WTC11 (cell line): ENCODE results near the gene ADAM12. TPM values are rescaled to one million over a fixed set of nuclear protein-coding genes. Genes with fewer than 3 reads are reported as not detected.

Source experiments
- ATAC-seq: fragments of 200-7000 bp; cut with Tn5 transposase; 2 replicates; pipeline ENCODE4 v1.10.0; 2021; ENCODE audit warnings: mild to moderate bottlenecking, moderate library complexity
- CTCF ChIA-PET: fragments of 300-600 bp; sonication (Branson Sonifier 250); formaldehyde crosslinking; loops from one replicate; lab custom pipeline; 2021; ENCODE audit warnings: antibody characterized with exemption; lab: Charles Lee
- POLR2A ChIA-PET: fragments of 350-600 bp; sonication (Branson Sonifier 250); formaldehyde crosslinking; loops from one replicate; lab custom pipeline; 2021; ENCODE audit warnings: antibody characterized with exemption; lab: Charles Lee
- DNase-seq: peaks from one replicate; pipeline ENCODE4 v3.0.0; 2021; ENCODE audit warnings: low spot score
- H3K27ac Mint-ChIP-seq: 2 replicates; pipeline ENCODE4 v1.8.0; 2021; ENCODE audit warnings: mixed read lengths
- H3K27me3 Mint-ChIP-seq: 2 replicates; pipeline ENCODE4 v1.8.0; 2021; ENCODE audit warnings: low read depth, mild to moderate bottlenecking, moderate library complexity, mixed read lengths
- H3K36me3 Mint-ChIP-seq: 2 replicates; pipeline ENCODE4 v1.8.0; 2021; ENCODE audit warnings: mixed read lengths
- H3K4me1 Mint-ChIP-seq: 2 replicates; pipeline ENCODE4 v1.8.0; 2022; ENCODE audit warnings: mixed read lengths
- H3K4me3 Mint-ChIP-seq: 2 replicates; pipeline ENCODE4 v1.8.0; 2021; ENCODE audit warnings: mild to moderate bottlenecking, moderate library complexity, mixed read lengths
- H3K9me3 Mint-ChIP-seq: 2 replicates; pipeline ENCODE4 v1.8.0; 2021; ENCODE audit warnings: mixed read lengths
- CREM ChIP-seq: sonication (generic); formaldehyde crosslinking; IDR thresholded peaks from 2 replicates; pipeline ENCODE4 v1.8.1; 2022; ENCODE audit warnings: mild to moderate bottlenecking, missing genetic modification reagents, moderate library complexity
- CTCF ChIP-seq: fragments of 200-600 bp; IDR thresholded peaks from 2 replicates; pipeline ENCODE4 v1.8.0; 2022; ENCODE audit warnings: antibody characterized with exemption
- E2F5 ChIP-seq: sonication (generic); formaldehyde crosslinking; IDR thresholded peaks from 2 replicates; pipeline ENCODE4 v1.8.1; 2022; ENCODE audit warnings: mild to moderate bottlenecking, moderate library complexity, missing genetic modification reagents
- FOXP4 ChIP-seq: sonication (generic); formaldehyde crosslinking; IDR thresholded peaks from 2 replicates; pipeline ENCODE4 v1.8.0; 2022; ENCODE audit warnings: mild to moderate bottlenecking, missing genetic modification reagents
- HMGA2 ChIP-seq: fragments of 250-450 bp; sonication (Bioruptor Pico); IDR thresholded peaks from 2 replicates; pipeline ENCODE4 v1.4.0; 2021; ENCODE audit warnings: mild to moderate bottlenecking, moderate library complexity
- KAT7 ChIP-seq: sonication (generic); formaldehyde crosslinking; IDR thresholded peaks from 2 replicates; pipeline ENCODE4 v1.8.1; 2023; ENCODE audit warnings: missing genetic modification reagents, mild to moderate bottlenecking, borderline replicate concordance
- NR3C1 ChIP-seq: sonication (generic); formaldehyde crosslinking; conservative IDR thresholded peaks from 2 replicates; pipeline ENCODE4 v1.8.1; 2023; ENCODE audit warnings: low read depth, mild to moderate bottlenecking, missing genetic modification reagents
- SOX15 ChIP-seq: fragments of 250-450 bp; sonication (Bioruptor Pico); IDR thresholded peaks from 2 replicates; pipeline ENCODE4 v1.9.0; 2021; ENCODE audit warnings: mild to moderate bottlenecking
- SP1 ChIP-seq: sonication (generic); formaldehyde crosslinking; conservative IDR thresholded peaks from 2 replicates; pipeline ENCODE4 v1.8.1; 2022; ENCODE audit warnings: missing genetic modification reagents
- STAT6 ChIP-seq: sonication (generic); formaldehyde crosslinking; conservative IDR thresholded peaks from 2 replicates; pipeline ENCODE4 v1.8.1; 2023; ENCODE audit warnings: mild to moderate bottlenecking, low read depth, missing genetic modification reagents, moderate library complexity
- ZNF232 ChIP-seq: sonication (generic); formaldehyde crosslinking; IDR thresholded peaks from 2 replicates; pipeline ENCODE4 v1.8.0; 2022; ENCODE audit warnings: mild to moderate bottlenecking, missing genetic modification reagents
- ZNF263 ChIP-seq: sonication (generic); formaldehyde crosslinking; IDR thresholded peaks from 2 replicates; pipeline ENCODE4 v1.8.1; 2022; ENCODE audit warnings: low read depth, mild to moderate bottlenecking, moderate library complexity, missing genetic modification reagents
- ZNF281 ChIP-seq: sonication (generic); formaldehyde crosslinking; IDR thresholded peaks from 2 replicates; pipeline ENCODE4 v1.8.0; 2023; ENCODE audit warnings: mild to moderate bottlenecking, missing genetic modification reagents
- ZNF425 ChIP-seq: fragments of 250-450 bp; sonication (Bioruptor Pico); conservative IDR thresholded peaks from 2 replicates; pipeline ENCODE4 v1.9.0; 2021; ENCODE audit warnings: mild to moderate bottlenecking
- ZNF512 ChIP-seq: sonication (generic); formaldehyde crosslinking; IDR thresholded peaks from 2 replicates; pipeline ENCODE4 v1.8.1; 2022; ENCODE audit warnings: missing genetic modification reagents, borderline replicate concordance
- ZNF532 ChIP-seq: fragments of 250-450 bp; sonication (Bioruptor Pico); IDR thresholded peaks from 2 replicates; pipeline ENCODE4 v1.9.0; 2021; ENCODE audit warnings: mild to moderate bottlenecking, borderline replicate concordance
- total RNA-seq: library from RNA; stranded (reverse); gene quantifications from 3 replicates; pipeline ENCODE4 v1.2.3, GENCODE V29; 2021

The ADAM12 gene
- total RNA-seq, 1 experiment from 2014 or later, result 0.22 TPM

GRCh38 chr10:125984865-125985495 lies 403.3 kb downstream of the ADAM12 start (continued):
- TF ChIP-seq ZNF263 (CRISPR knock-in tag) (no peak), ZNF532 (CRISPR knock-in tag) (no peak), HMGA2 (CRISPR knock-in tag) (no peak), NR3C1 (no peak), SP1 (no peak), CREM (CRISPR knock-in tag) (no peak), FOXP4 (CRISPR knock-in tag) (no peak), ZNF281 (CRISPR knock-in tag) (no peak)

GRCh38 chr10:125984346-125984745 lies 403.9 kb downstream of the ADAM12 start:
- ATAC-seq (no peak), DNase-seq (no peak)
- no peaks in the 10 kb centered on the region for H3K36me3 Mint-ChIP-seq
- ChIA-PET POLR2A (no interaction called here), CTCF (interaction anchor here (1.5 kb wide), 1 partner anchor 50 kb away, joined by 7 read pairs; no protein-coding TSS in a partner anchor)
- H3K27ac Mint-ChIP-seq, result no peak overlapping the region
- peaks cover 12% of the 10 kb centered on the region for H3K4me1 Mint-ChIP-seq
- H3K27me3 Mint-ChIP-seq, result no peaks in the 10 kb centered on the region
- H3K4me3 Mint-ChIP-seq, result no peak overlapping the region
- H3K9me3 Mint-ChIP-seq, result no peaks in the 10 kb centered on the region
- no peak for TF ChIP-seq E2F5 (CRISPR knock-in tag)
- no peak for TF ChIP-seq KAT7 (CRISPR knock-in tag)
- no peak for TF ChIP-seq CTCF
- TF ChIP-seq SOX15 (CRISPR knock-in tag), result no peak
- TF ChIP-seq HMGA2 (CRISPR knock-in tag), result no peak
- TF ChIP-seq ZNF232 (CRISPR knock-in tag), result no peak
- TF ChIP-seq ZNF512, result no peak
- TF ChIP-seq STAT6, result no peak
- no peak for TF ChIP-seq CREM (CRISPR knock-in tag)
- TF ChIP-seq ZNF425 (CRISPR knock-in tag), result no peak
